ENCODE measurements around the gene RSF1. TPM values are rescaled to one million over a fixed set of nuclear protein-coding genes. Genes with fewer than 3 reads are reported as not detected.

The RSF1 gene
- total RNA-seq, 4 donors from 2014 or later, result 70.3 to 96.3 (median 73.1) TPM

DNA sequence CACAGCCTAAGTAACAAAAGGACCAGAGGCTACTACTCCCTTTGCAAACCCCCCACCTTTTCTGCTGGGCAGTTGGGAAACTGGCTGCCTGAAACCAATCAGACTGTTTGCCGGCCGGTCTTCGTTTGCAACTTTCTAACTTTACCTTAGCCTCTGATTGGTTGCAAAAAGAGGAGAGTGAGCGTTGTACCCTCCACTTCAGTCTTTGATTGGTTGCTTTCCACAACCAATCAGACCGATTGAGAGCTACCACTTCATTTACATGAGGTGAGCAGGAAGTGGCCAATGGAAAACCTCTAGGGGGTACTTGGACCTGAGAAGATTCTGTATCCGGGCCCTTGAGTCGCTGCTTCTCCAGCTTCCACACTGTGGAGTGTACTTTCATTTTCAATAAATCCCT, 164.2 kb downstream of the RSF1 start:
- H3K27ac ChIP-seq (replicated peaks in 1 of 4), result no peak overlapping the region
- WGBS, result 92% methylated on average over 7 of the region's 7 CpGs
- no peaks in the 10 kb centered on the region for H3K27me3 ChIP-seq
- no peaks in the 10 kb centered on the region for H3K36me3 ChIP-seq
- no peak for DNase-seq (ENCODE audit: extremely low spot score)
- no peak overlapping the region for H3K4me3 ChIP-seq
- no peaks in the 10 kb centered on the region for H3K4me1 ChIP-seq
- H3K9me3 ChIP-seq, result no peaks in the 10 kb centered on the region
- intact Hi-C loops (cut with DNase I), result no loop called here
- TF ChIP-seq POLR2A (IDR thresholded peaks at IDR 0.05; ENCODE audit: low read depth), result no peak

DNA sequence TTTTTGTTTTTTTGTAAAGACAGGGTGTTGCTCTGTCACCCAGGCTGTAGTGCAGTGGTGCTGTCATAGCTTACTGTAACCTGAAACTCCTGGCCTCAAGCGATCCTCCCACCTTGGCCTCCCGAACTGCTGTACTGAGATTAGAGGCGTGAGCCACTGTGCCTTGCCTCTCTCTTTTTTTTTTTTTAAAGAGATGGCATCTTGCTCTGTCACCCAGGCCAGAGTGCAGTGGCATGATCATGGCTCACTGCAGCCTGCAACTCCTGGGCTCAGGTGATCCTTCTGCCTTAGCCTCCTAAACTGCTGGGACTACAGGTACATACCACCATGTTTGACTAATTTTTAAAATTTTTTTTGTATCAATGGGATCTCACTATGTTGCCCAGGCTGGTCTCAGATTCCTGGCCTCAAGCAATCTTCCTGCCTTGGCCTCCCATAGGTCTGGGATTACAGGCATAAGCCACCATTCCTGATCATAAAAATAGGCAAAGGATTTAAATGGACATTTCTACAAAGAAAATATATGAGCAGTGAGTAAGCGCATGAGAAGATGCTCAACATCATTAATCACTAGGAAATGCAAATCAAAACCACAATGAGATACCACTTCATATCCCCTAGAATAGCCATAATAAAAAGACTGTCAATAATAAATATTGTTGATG, 165.6 kb downstream of the RSF1 start:
- H3K36me3 ChIP-seq, result no peaks in the 10 kb centered on the region
- intact Hi-C loops (cut with DNase I), result no loop called here
- H3K27me3 ChIP-seq, result no peaks in the 10 kb centered on the region
- H3K9me3 ChIP-seq, result no peaks in the 10 kb centered on the region
- H3K4me1 ChIP-seq, result no peaks in the 10 kb centered on the region
- no peak overlapping the region for H3K4me3 ChIP-seq
- DNase-seq (ENCODE audit: extremely low spot score), result no peak
- H3K27ac ChIP-seq (replicated peaks in 1 of 4), result no peak overlapping the region
- TF ChIP-seq POLR2A (IDR thresholded peaks at IDR 0.05; ENCODE audit: low read depth), result no peak
- no peak for TF ChIP-seq EP300 (IDR thresholded peaks at IDR 0.05)
- TF ChIP-seq POLR2AphosphoS5 (IDR thresholded peaks at IDR 0.05), result no peak
- TF ChIP-seq, protein P1, sequence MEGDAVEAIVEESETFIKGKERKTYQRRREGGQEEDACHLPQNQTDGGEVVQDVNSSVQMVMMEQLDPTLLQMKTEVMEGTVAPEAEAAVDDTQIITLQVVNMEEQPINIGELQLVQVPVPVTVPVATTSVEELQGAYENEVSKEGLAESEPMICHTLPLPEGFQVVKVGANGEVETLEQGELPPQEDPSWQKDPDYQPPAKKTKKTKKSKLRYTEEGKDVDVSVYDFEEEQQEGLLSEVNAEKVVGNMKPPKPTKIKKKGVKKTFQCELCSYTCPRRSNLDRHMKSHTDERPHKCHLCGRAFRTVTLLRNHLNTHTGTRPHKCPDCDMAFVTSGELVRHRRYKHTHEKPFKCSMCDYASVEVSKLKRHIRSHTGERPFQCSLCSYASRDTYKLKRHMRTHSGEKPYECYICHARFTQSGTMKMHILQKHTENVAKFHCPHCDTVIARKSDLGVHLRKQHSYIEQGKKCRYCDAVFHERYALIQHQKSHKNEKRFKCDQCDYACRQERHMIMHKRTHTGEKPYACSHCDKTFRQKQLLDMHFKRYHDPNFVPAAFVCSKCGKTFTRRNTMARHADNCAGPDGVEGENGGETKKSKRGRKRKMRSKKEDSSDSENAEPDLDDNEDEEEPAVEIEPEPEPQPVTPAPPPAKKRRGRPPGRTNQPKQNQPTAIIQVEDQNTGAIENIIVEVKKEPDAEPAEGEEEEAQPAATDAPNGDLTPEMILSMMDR (IDR thresholded peaks at IDR 0.05), result no peak
- WGBS, result 88% methylated on average over 4 of the region's 4 CpGs

DNA sequence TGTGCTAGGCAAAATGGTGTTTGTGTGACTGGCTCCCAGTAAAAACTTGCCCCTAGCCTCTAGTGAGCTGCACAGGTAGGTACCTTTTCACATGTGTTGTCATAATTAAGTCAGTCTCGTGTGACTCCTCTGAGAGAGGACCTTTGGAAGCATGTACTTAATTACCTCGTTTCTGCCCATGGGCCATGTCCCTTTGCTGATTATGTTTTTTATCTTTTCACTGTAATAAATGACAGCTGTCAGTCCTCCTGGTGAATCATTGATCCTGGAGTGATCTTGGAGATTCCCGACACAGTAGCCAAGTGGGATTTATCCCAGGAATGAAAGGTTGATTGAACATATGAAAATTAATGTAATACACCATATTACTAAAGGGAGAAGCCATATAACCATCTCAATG, 170.4 kb downstream of the RSF1 start:
- DNase-seq (ENCODE audit: extremely low spot score), result no peak
- intact Hi-C loops (cut with DNase I), result no loop called here
- 89% methylated on average over 3 of the region's 3 CpGs for WGBS
- H3K27me3 ChIP-seq, result peaks cover 0 to 2% (median 0%) of the 10 kb centered on the region in 4 donors
- H3K9me3 ChIP-seq, result no peaks in the 10 kb centered on the region
- H3K4me3 ChIP-seq, result no peak overlapping the region
- H3K27ac ChIP-seq (replicated peaks in 1 of 4), result no peak overlapping the region
- TF ChIP-seq EP300 (IDR thresholded peaks at IDR 0.05) (no peak), POLR2AphosphoS5 (IDR thresholded peaks at IDR 0.05) (no peak), POLR2A (IDR thresholded peaks at IDR 0.05; ENCODE audit: low read depth) (no peak)
- TF ChIP-seq, protein P1 (IDR thresholded peaks at IDR 0.05), result no peak
- no peaks in the 10 kb centered on the region for H3K4me1 ChIP-seq
- H3K36me3 ChIP-seq, result no peaks in the 10 kb centered on the region

DNA sequence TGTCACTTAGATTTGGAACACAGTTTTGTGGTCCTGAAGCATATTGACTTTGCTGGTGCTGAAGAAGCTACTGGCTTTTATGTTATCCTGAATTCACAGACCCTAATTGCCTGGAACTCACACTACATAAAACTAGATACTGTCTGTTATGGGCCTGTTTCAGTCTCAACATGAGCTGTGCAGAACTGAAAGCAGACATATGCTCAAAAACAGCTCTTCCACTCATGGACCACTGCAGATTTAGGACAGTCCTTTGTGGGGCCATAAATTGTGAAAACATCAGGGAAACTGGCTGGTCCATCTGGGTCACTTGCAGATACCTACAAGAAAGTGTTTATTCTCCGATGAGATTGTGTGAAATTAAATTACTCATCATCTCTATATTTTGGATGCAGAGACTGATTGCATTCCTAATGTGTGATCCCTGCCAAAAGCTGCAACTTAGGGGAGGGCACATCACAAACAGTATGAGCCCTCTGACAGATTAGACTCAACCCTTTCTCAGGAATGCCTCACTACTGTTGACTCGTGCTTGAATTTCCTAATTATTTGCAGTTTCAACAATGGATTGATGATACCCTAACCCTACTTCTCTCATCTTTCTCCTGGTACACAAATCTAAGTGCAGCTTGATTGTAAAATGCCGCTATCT, 172.7 kb downstream of the RSF1 start:
- intact Hi-C loops (cut with DNase I), result no loop called here
- TF ChIP-seq EP300 (IDR thresholded peaks at IDR 0.05) (no peak), POLR2A (IDR thresholded peaks at IDR 0.05; ENCODE audit: low read depth) (no peak), POLR2AphosphoS5 (IDR thresholded peaks at IDR 0.05) (no peak)
- TF ChIP-seq, protein P1 (IDR thresholded peaks at IDR 0.05), result no peak
- Histone ChIP-seq H3K9me3 (no peaks in the 10 kb centered on the region), H3K4me3 (no peak overlapping the region), H3K27me3 (peaks cover 0 to 4% (median 0%) of the 10 kb centered on the region in 4 donors), H3K36me3 (no peaks in the 10 kb centered on the region), H3K27ac (replicated peaks in 1 of 4) (no peak overlapping the region), H3K4me1 (no peaks in the 10 kb centered on the region)
- no peak for DNase-seq (ENCODE audit: extremely low spot score)
- 78% methylated on average over 3 of the region's 3 CpGs for WGBS

DNA sequence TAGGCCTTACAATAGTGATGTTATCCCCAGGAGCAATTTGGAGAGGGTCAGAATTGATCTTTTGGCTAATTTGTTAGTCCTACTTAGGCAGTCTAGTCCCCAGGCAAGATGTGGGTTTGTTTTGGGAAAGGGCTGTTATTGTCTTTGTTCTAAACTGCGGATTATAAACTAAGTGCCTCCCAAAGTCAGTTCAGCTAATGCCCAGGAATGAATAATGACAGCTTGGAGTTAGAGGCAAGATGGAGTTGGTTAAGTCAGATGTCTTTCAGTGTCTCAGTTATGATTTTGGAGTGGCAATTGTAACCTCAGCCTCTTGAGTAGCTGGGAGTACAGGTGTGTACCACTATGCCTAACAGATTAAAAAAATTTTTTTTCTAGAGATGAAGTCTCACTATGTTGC, 175.6 kb downstream of the RSF1 start:
- DNase-seq (ENCODE audit: extremely low spot score), result no peak
- Histone ChIP-seq H3K27me3 (peaks cover 0 to 4% (median 0%) of the 10 kb centered on the region in 4 donors), H3K4me1 (no peaks in the 10 kb centered on the region), H3K27ac (replicated peaks in 1 of 4) (no peak overlapping the region), H3K36me3 (no peaks in the 10 kb centered on the region), H3K4me3 (no peak overlapping the region), H3K9me3 (no peaks in the 10 kb centered on the region)
- 100% methylated on average over 1 of the region's 1 CpG for WGBS
- TF ChIP-seq POLR2A (IDR thresholded peaks at IDR 0.05; ENCODE audit: low read depth) (no peak), EP300 (IDR thresholded peaks at IDR 0.05) (no peak), POLR2AphosphoS5 (IDR thresholded peaks at IDR 0.05) (no peak)
- TF ChIP-seq, protein P1 (IDR thresholded peaks at IDR 0.05), result no peak
- intact Hi-C loops (cut with DNase I), result no loop called here

All from esophagus muscularis mucosa (tissue), 4 donors.